K562 (cell line): ENCODE results near the gene RNF144A. TPM values are rescaled to one million over a fixed set of nuclear protein-coding genes. Genes with fewer than 3 reads are reported as not detected.
A peak's percentile ranks its signal among the peaks of the same experiment; 100 is the strongest.

Experiments
- ATAC-seq: fragments of 200-7000 bp; cut with Tn5 transposase; 3 replicates; pipeline ENCODE4 v1.9.1; 2020; ENCODE audit warnings: moderate library complexity
- BruUV-seq: library from RNA; stranded (reverse); fragments of 400-500 nt; replicated peaks from 2 replicates; lab custom pipeline; 2021; lab: Mats Ljungman, UMichigan
- CTCF ChIA-PET: fragments of 300-600 bp; formaldehyde crosslinking; extraction: SDS; loops from one replicate; lab custom pipeline; 2021; ENCODE audit warnings: low intra/inter-chr PET ratio; lab: Yijun Ruan, JAX
- POLR2A ChIA-PET: fragments of 300-600, 350-650 bp; sonication (Branson Sonifier 250); formaldehyde crosslinking; extraction: SDS; loops from one replicate; lab custom pipeline; 2021; ENCODE audit warnings: antibody characterized with exemption, inconsistent platforms; lab: Yijun Ruan, JAX
- DNase-seq, 4 experiments: peaks; one replicate each; pipeline versions ENCODE4 v3.0.0 to v3.0.0-alpha.2; 2011 to 2018; ENCODE audit warnings: low spot score in 3 of 4, mixed read lengths in 3 of 4; ENCODE audit errors: extremely low read depth in 1 of 4
- FAIRE-seq: peaks from 2 replicates; lab custom pipeline; 2011; peaks lifted over from hg19 to GRCh38; lab: Jason Lieb, UNC
- H2AFZ ChIP-seq: 2 replicates; pipeline ENCODE4 v1.6.0; 2011; ENCODE audit warnings: low read depth, low read length, control low read depth, inconsistent platforms
- H3K27ac ChIP-seq: fragments of 200-600 bp; 3 replicates; pipeline ENCODE4 v1.8.0; 2011; ENCODE audit warnings: low read depth, mild to moderate bottlenecking, control low read depth, inconsistent platforms, low read length, moderate library complexity, mixed read lengths; ENCODE audit errors: extremely low read depth
- H3K27me3 ChIP-seq, 2 experiments: fragments of 300-600 bp in 1 of 2; 2 replicates in 1 of 2; 3 replicates in 1 of 2; pipeline versions ENCODE4 v1.6.0 to v1.8.0; 2011; ENCODE audit warnings: inconsistent platforms in 2 of 2, low read length in 2 of 2, mild to moderate bottlenecking in 1 of 2, mixed read lengths in 1 of 2, moderate library complexity in 1 of 2; ENCODE audit not compliant: control insufficient read depth in 2 of 2, insufficient read depth in 2 of 2
- H3K36me3 ChIP-seq: fragments of 300-600 bp; 3 replicates; pipeline ENCODE4 v1.8.0; 2011; ENCODE audit warnings: mild to moderate bottlenecking, low read length, inconsistent platforms; ENCODE audit not compliant: control insufficient read depth, insufficient read depth
- H3K4me1 ChIP-seq, 2 experiments: fragments of 200-600 bp in 1 of 2; replicated peaks in 1 of 2; 2 replicates in 1 of 2; 3 replicates in 1 of 2; pipeline versions ENCODE4 v1.5.1 to v1.8.0; 2011; ENCODE audit warnings: inconsistent platforms in 2 of 2, low read length in 2 of 2, mild to moderate bottlenecking in 1 of 2, mixed read lengths in 1 of 2, moderate library complexity in 1 of 2; ENCODE audit not compliant: control insufficient read depth in 2 of 2, insufficient read depth in 2 of 2
- H3K4me2 ChIP-seq: 2 replicates; pipeline ENCODE4 v1.6.1; 2011; ENCODE audit warnings: low read length, control low read depth, inconsistent platforms, mixed read lengths; ENCODE audit not compliant: insufficient read depth
- H3K4me3 ChIP-seq: fragments of 200-600 bp; sonication (generic), shearing (Covaris generic); 2 replicates; pipeline ENCODE4 v1.5.1; 2016; ENCODE audit warnings: control low read depth, inconsistent platforms
- H3K79me2 ChIP-seq: fragments of 200-600 bp; 3 replicates; pipeline ENCODE4 v1.8.0; 2011; ENCODE audit warnings: low read length, inconsistent platforms; ENCODE audit not compliant: control insufficient read depth, insufficient read depth
- H3K9ac ChIP-seq, 2 experiments: 2 replicates each; pipeline versions ENCODE4 v1.6.0 to v1.6.1; 2011; ENCODE audit warnings: low read depth in 2 of 2, low read length in 2 of 2, control low read depth in 1 of 2, inconsistent platforms in 1 of 2, mild to moderate bottlenecking in 1 of 2, mixed read lengths in 1 of 2; ENCODE audit not compliant: insufficient read depth in 1 of 2
- H3K9me1 ChIP-seq: one replicate; pipeline ENCODE4 v1.6.0; 2011; ENCODE audit warnings: inconsistent platforms, mild to moderate bottlenecking, low read length, moderate library complexity; ENCODE audit not compliant: control insufficient read depth, insufficient read depth
- H3K9me3 ChIP-seq: replicated peaks from 2 replicates; pipeline ENCODE4 v1.5.1; 2011; ENCODE audit warnings: low read depth, low read length, inconsistent platforms; ENCODE audit not compliant: control insufficient read depth, insufficient read depth
- H4K20me1 ChIP-seq: replicated peaks from 2 replicates; pipeline ENCODE4 v1.6.1; 2011; ENCODE audit warnings: low read length, inconsistent platforms, mixed read lengths; ENCODE audit not compliant: control insufficient read depth, insufficient read depth
- BCLAF1 ChIP-seq, 2 experiments: fragments of 450-650 bp in 1 of 2; IDR thresholded peaks; 2 replicates each; pipeline ENCODE4 v1.6.1; 2011 to 2017; ENCODE audit warnings: low read depth in 2 of 2, antibody characterized with exemption in 1 of 2, borderline replicate concordance in 1 of 2, low read length in 1 of 2, mild to moderate bottlenecking in 1 of 2, mixed read lengths in 1 of 2; ENCODE audit not compliant: control insufficient read depth in 1 of 2
- HDAC8 ChIP-seq: fragments of 450-650 bp; IDR thresholded peaks from 2 replicates; pipeline ENCODE4 v1.6.1; 2016; ENCODE audit warnings: mild to moderate bottlenecking, missing genetic modification characterization, moderate library complexity, missing compliant biosample characterization
- MIER1 ChIP-seq: fragments of 450-650 bp; IDR thresholded peaks from 2 replicates; pipeline ENCODE4 v1.6.1; 2016; ENCODE audit warnings: antibody characterized with exemption, mild to moderate bottlenecking, low read depth
- PRPF4 ChIP-seq: fragments of 200-400 bp; formaldehyde crosslinking; IDR thresholded peaks from one replicate; pipeline ENCODE4 v1.6.1; 2017; ENCODE audit warnings: low read length, low read depth, mild to moderate bottlenecking; ENCODE audit not compliant: insufficient read depth, poor library complexity, severe bottlenecking
- SMAD4 ChIP-seq: fragments of 250-450 bp; sonication (Bioruptor Pico); conservative IDR thresholded peaks from 2 replicates; pipeline ENCODE4 v1.8.0; 2021; ENCODE audit warnings: inconsistent platforms, mild to moderate bottlenecking, moderate library complexity
- TAF1 ChIP-seq: IDR thresholded peaks from 2 replicates; pipeline ENCODE4 v1.6.1; 2011; ENCODE audit warnings: mild to moderate bottlenecking, low read length, moderate library complexity; ENCODE audit not compliant: insufficient read depth, control insufficient read depth, severe bottlenecking; ENCODE audit errors: extremely low read depth
- TAF9B ChIP-seq: fragments of 450-650 bp; IDR thresholded peaks from 2 replicates; pipeline ENCODE4 v1.6.1; 2018; ENCODE audit warnings: mild to moderate bottlenecking; ENCODE audit not compliant: partially characterized antibody
- ZBTB26 ChIP-seq: fragments of 450-650 bp; formaldehyde crosslinking; IDR thresholded peaks from 2 replicates; pipeline ENCODE4 v1.4.0; 2022; ENCODE audit warnings: missing genetic modification characterization
- ZBTB43 ChIP-seq: sonication (generic); formaldehyde crosslinking; IDR thresholded peaks from 2 replicates; pipeline ENCODE4 v1.8.0; 2023; ENCODE audit warnings: mild to moderate bottlenecking, missing genetic modification reagents
- ZKSCAN1 ChIP-seq: fragments of 150-350 bp; IDR thresholded peaks from 2 replicates; pipeline ENCODE4 v1.6.1; 2016; ENCODE audit warnings: low read depth, low read length
- ZNF217 ChIP-seq: sonication (generic); formaldehyde crosslinking; IDR thresholded peaks from 2 replicates; pipeline ENCODE4 v1.8.0; 2022; ENCODE audit warnings: mild to moderate bottlenecking, missing genetic modification reagents
- ZNF584 ChIP-seq: fragments of 200-800 bp; sonication (Bioruptor generic); IDR thresholded peaks from 2 replicates; pipeline ENCODE4 v1.6.1; 2016; ENCODE audit warnings: low read depth, mild to moderate bottlenecking, missing genetic modification characterization, missing compliant biosample characterization
- WGBS: fragments of 100-300 bp; shearing (Covaris generic); methylation state at CpG from one replicate; pipeline ENCODE4 v1.1.6; 2016; ENCODE audit warnings: low coverage, mixed read lengths; ENCODE audit not compliant: insufficient coverage; ENCODE audit errors: missing lambda C conversion rate; 5-methylcytosine and 5-hydroxymethylcytosine counted together
- in situ Hi-C: fragments of 300-500 bp; cut with MboI; formaldehyde crosslinking; loops from 4 replicates; pipeline ENCODE4 v1.15.0; 2018; ENCODE audit warnings: inconsistent platforms, mixed read lengths
- intact Hi-C: fragments of 100-400 bp; cut with micrococcal nuclease; formaldehyde crosslinking; loops from 2 replicates; pipeline ENCODE4 v1.14.2; 2022
- polyA plus RNA-seq, 8 experiments: library from polyadenylated mRNA; depleted of rRNA in 4 of 8; stranded (reverse) in 5 of 8; unstranded in 3 of 8; fragments of >200 nt; fragmentation: Nextera tagmentation in 2 of 8; fragmentation: Illumina TruSeq in 1 of 8; extraction: Ambion mirVana in 2 of 8; extraction: Trizol in 1 of 8; gene quantifications; 2 replicates each; pipeline versions ENCODE4 v1.2.1 to v1.2.3, GENCODE V29; 2011 to 2014; ENCODE audit warnings: inconsistent platforms in 1 of 8, missing spikeins in 1 of 8
- total RNA-seq, 7 experiments: library from RNA; depleted of rRNA in 6 of 7; stranded (reverse); fragments of >200 nt in 6 of 7; fragmentation: Illumina TruSeq in 2 of 7; extraction: Trizol in 2 of 7; gene quantifications; 2 replicates each; pipeline versions ENCODE4 v1.2.1 to v1.2.3, GENCODE V29; 2011 to 2021; ENCODE audit warnings: low replicate concordance in 1 of 7

The RNF144A gene
- total and polyA plus RNA-seq, 9 of the 15 experiments (the other 6 are each of a cell fraction or from before 2014, with no cell fraction given), result 0.96 to 11.3 (median 6.2) TPM

- no peak for TF ChIP-seq PRPF4
- no peak for TF ChIP-seq HDAC8 (tag)
- peak; percentile 41 for TF ChIP-seq TAF9B
These were observed 39.6 kb upstream of the RNF144A start, which contains the start of gene RSAD2 (continued) for GRCh38 chr2:6877402-6878304.

- Histone ChIP-seq H3K9ac (no peak overlapping the region), H4K20me1 (no peaks in the 10 kb centered on the region), H3K79me2 (no peaks in the 10 kb centered on the region), H3K4me1 (peaks cover 13 to 36% of the 10 kb centered on the region in 2 experiments; a peak in 4 of 5 replicates), H3K9me1 (no peaks in the 10 kb centered on the region), H3K36me3 (no peaks in the 10 kb centered on the region), H3K4me2 (no peak overlapping the region), H3K4me3 (no peak overlapping the region), H2AFZ (no peak overlapping the region), H3K27ac (no peak overlapping the region), H3K9me3 (peaks cover 22% of the 10 kb centered on the region), H3K27me3 (no peaks in the 10 kb centered on the region)
- no TSS peak for BruUV-seq
- intact Hi-C loops, result no loop called here
- in situ Hi-C loops, result no loop called here
- POLR2A ChIA-PET, result no interaction called here
- CTCF ChIA-PET, result no interaction called here
- DNase-seq, result no peak
- 91% methylated on average over 4 of the region's 4 CpGs for whole genome bisulfite sequencing
- no peak for ATAC-seq
- FAIRE-seq, result no peak
- no peak for TF ChIP-seq ZNF217 (CRISPR knock-in tag)
- no peak for TF ChIP-seq SMAD4
- no peak for TF ChIP-seq ZNF584 (CRISPR knock-in tag)
- TF ChIP-seq ZKSCAN1, result no peak
- no peak for TF ChIP-seq TAF1
- no peak for TF ChIP-seq BCLAF1 (IDR thresholded peaks at IDR 0.05; ENCODE audit: borderline replicate concordance in 1 of 2, control insufficient read depth in 1 of 2, low read depth in 2 of 2, low read length in 1 of 2)
- no peak for TF ChIP-seq ZBTB43
- no peak for TF ChIP-seq MIER1
- no peak for TF ChIP-seq ZBTB26 (CRISPR knock-in tag)
These were observed 38.7 kb upstream of the RNF144A start for GRCh38 chr2:6878549-6878948.
